Astrocyte of the spinal cord (primary cell): Measurements from ENCODE around the gene EDEM3.
A peak's percentile ranks its signal among the peaks of the same experiment; 100 is the strongest.

Experiments
- DNase-seq: peaks from one replicate; pipeline ENCODE4 v3.0.0; 2011; ENCODE audit warnings: low read depth, low spot score
- H3K4me3 ChIP-seq: 2 replicates; pipeline ENCODE4 v1.5.1; 2011; ENCODE audit warnings: low read depth, mild to moderate bottlenecking, low read length, moderate library complexity
- CTCF ChIP-seq: IDR thresholded peaks from 2 replicates; pipeline ENCODE4 v1.5.1; 2012; ENCODE audit warnings: low read depth, mild to moderate bottlenecking, low read length, inconsistent platforms
- in situ Hi-C: cut with HindIII; loops from 2 replicates; pipeline ENCODE4 v1.10.0; 2017; ENCODE audit warnings: low sequenced_read_pairs

The EDEM3 gene

GRCh38 chr1:184669391-184669790 lies 85.3 kb downstream of the EDEM3 start:
- DNase-seq: no peak
- in situ Hi-C loops: no loop called here
- no peak overlapping the region for H3K4me3 ChIP-seq
- TF ChIP-seq CTCF: no peak

- DNase-seq: no peak
- TF ChIP-seq CTCF: no peak
- no peak overlapping the region for H3K4me3 ChIP-seq
- in situ Hi-C loops: no loop called here
These were observed 89.3 kb downstream of the EDEM3 start for GRCh38 chr1:184665360-184665759.

GRCh38 chr1:184664661-184665060 lies 90.0 kb downstream of the EDEM3 start:
- in situ Hi-C loops: no loop called here
- no peak overlapping the region for H3K4me3 ChIP-seq
- no peak for DNase-seq

DNA sequence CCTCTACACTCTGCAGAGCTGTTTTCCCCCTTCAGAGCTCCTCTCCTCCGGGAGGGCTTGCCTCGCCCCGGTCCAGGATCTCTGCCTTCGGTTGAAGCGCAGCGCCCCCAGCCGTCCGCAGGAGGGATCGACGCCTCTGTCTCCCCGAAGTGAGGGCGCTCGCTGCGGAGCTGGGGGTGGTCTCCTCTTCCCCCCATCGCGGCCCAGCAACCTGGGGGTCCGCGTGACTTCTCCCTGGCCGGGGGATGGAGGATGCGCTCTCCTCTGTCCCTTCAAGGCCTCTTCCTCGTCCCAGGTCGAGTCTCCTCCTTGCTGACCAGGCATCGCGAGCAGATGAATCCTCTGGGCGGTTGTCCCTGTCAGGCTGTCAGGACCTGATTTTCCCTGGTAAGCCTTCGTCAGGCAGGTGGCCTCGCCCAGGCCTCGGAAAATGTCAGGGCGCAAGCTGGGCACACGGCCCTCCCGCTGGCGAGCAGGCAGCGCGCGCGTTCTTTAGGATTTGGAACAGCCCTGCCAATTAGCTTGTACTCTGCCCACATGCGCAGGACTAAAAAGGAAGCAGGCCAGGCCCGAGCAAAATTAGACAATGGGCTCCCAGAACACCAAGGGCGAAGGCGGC lies 90.5 kb downstream of the EDEM3 start:
- in situ Hi-C loops: no loop called here
- peak overlapping the region; percentile 31 for H3K4me3 ChIP-seq
- DNase-seq: peak; percentile 64
- peak; percentile 93 for TF ChIP-seq CTCF

More at GRCh38 chr1:184664661-184665060, 90.0 kb downstream of the EDEM3 start:
- TF ChIP-seq CTCF: no peak

DNA sequence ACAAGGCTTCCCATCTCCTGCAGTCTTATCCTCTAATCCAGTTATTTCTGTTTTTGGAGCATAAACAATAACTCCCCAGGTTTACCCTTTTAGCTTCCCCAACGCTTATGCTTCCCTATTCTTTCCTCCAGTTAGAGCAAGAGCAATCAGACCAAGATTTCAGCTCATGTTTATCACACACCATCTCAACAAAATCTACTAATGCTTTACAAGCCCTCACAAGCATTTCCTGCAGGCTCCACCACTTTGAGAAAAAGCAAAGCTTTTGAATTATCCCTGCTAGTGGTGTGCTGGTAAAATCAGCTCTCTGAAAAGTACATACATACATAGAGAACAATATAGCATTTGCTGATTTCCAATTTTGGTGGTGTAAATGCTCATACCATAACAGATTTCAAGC lies 92.9 kb downstream of the EDEM3 start:
- in situ Hi-C loops: no loop called here
- no peak for TF ChIP-seq CTCF
- no peak overlapping the region for H3K4me3 ChIP-seq
- no peak for DNase-seq

DNA sequence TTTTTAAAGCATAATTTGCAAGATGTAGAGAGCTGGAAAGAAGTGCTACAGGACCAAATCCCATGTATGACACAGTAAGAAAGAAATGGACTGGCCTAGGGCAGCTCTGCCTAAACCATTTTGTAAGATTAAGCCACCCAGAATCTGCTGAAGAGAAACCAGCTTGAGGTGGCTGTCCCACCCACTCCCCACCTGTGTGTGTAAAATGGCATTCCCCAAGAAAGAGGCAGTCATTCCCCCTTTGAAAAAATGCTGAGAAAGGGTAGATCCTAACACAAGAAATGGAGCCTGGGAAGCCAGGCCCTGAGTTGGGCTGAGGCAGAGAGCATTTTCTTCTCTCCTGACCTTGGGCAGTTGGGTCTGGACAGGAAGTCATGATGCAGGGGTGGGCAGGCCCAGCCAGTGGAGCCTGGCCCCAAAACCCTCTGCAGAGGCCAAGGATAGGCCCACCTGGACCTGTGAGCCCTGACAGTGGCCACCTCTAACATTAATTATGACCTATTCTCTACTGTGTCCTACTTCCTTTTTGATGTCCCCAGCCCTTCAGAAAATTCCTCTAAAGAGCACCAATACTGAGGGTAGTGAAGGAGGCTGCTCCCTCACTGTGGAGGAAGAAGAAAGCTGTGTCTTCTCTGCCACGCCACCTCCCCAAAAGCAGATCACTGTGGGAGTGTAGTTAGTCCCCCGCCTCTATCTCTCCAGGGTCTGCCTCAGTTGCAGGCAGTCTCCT lies 94.0 kb downstream of the EDEM3 start:
- no peak for TF ChIP-seq CTCF
- DNase-seq: no peak
- in situ Hi-C loops: no loop called here
- no peak overlapping the region for H3K4me3 ChIP-seq
